Panc1 (cell line): Measurements from ENCODE around the gene STK17B. TPM values are rescaled to one million over a fixed set of nuclear protein-coding genes. Genes with fewer than 3 reads are reported as not detected.

Experiments
- ATAC-seq: fragments of 200-7000 bp; cut with Tn5 transposase; 2 replicates; pipeline ENCODE4 v1.9.1; 2020; ENCODE audit warnings: mild to moderate bottlenecking, moderate library complexity
- BruUV-seq: library from RNA; stranded (reverse); fragments of 400-500 nt; replicated peaks from 2 replicates; lab custom pipeline; 2021; lab: Mats Ljungman, UMichigan
- CTCF ChIA-PET: fragments of 300-600 bp; sonication (Branson Sonifier 250); formaldehyde crosslinking; loops from one replicate; lab custom pipeline; 2022; ENCODE audit warnings: antibody characterized with exemption; lab: Charles Lee
- POLR2A ChIA-PET: fragments of 300-600 bp; sonication (Branson Sonifier 250); formaldehyde crosslinking; loops from one replicate; lab custom pipeline; 2022; ENCODE audit warnings: antibody characterized with exemption; lab: Charles Lee
- DNase-seq: peaks from one replicate; pipeline ENCODE4 v3.0.0-alpha.2; 2010; ENCODE audit warnings: low read depth, low spot score
- H3K27ac ChIP-seq: 2 replicates; pipeline ENCODE4 v1.5.1; 2011; ENCODE audit warnings: mild to moderate bottlenecking, low read length, inconsistent platforms
- H3K27me3 ChIP-seq: fragments of 200-500 bp; sonication (Bioruptor generic); 2 replicates; pipeline ENCODE4 v1.6.0; 2014; ENCODE audit warnings: low read length, inconsistent platforms; ENCODE audit not compliant: control insufficient read depth, insufficient read depth
- H3K36me3 ChIP-seq: fragments of 200-500 bp; sonication (Bioruptor generic); 2 replicates; pipeline ENCODE4 v1.5.1; 2014; ENCODE audit warnings: inconsistent platforms, mild to moderate bottlenecking, low read length, moderate library complexity; ENCODE audit not compliant: control insufficient read depth, insufficient read depth
- H3K4me1 ChIP-seq: 2 replicates; pipeline ENCODE4 v1.5.1; 2011; ENCODE audit warnings: inconsistent platforms, mild to moderate bottlenecking, low read length, moderate library complexity; ENCODE audit not compliant: control insufficient read depth, insufficient read depth
- H3K4me3 ChIP-seq, 2 experiments: 2 replicates each; pipeline ENCODE4 v1.5.1; 2011 to 2012; ENCODE audit warnings: low read depth in 2 of 2, low read length in 2 of 2, mild to moderate bottlenecking in 2 of 2, inconsistent platforms in 1 of 2, moderate library complexity in 1 of 2
- H3K9me3 ChIP-seq: fragments of 200-500 bp; sonication (Bioruptor generic); 2 replicates; pipeline ENCODE4 v1.5.1; 2014; ENCODE audit warnings: low read depth, mild to moderate bottlenecking, inconsistent platforms, low read length, moderate library complexity; ENCODE audit not compliant: control insufficient read depth, insufficient read depth
- CTCF ChIP-seq: fragments of 450-650 bp; IDR thresholded peaks from 2 replicates; pipeline ENCODE4 v1.5.1; 2017; ENCODE audit warnings: mild to moderate bottlenecking
- POLR2AphosphoS5 ChIP-seq: IDR thresholded peaks from 2 replicates; pipeline ENCODE4 v1.6.1; 2012; ENCODE audit warnings: mild to moderate bottlenecking, low read depth, low read length, moderate library complexity
- REST ChIP-seq, 2 experiments: IDR thresholded peaks; 2 replicates each; pipeline ENCODE4 v1.6.1; 2011 to 2012; ENCODE audit warnings: low read depth in 2 of 2, control low read depth in 1 of 2, low read length in 1 of 2, mild to moderate bottlenecking in 1 of 2, moderate library complexity in 1 of 2; ENCODE audit not compliant: insufficient read depth in 1 of 2
- SIN3A ChIP-seq: IDR thresholded peaks from 2 replicates; pipeline ENCODE4 v1.6.1; 2012; ENCODE audit warnings: low read depth, mild to moderate bottlenecking, low read length, moderate library complexity, borderline replicate concordance; ENCODE audit not compliant: insufficient read depth
- TCF7L2 ChIP-seq: IDR thresholded peaks from 2 replicates; pipeline ENCODE4 v1.6.1; 2011; ENCODE audit warnings: mild to moderate bottlenecking, low read depth, low read length, inconsistent platforms
- in situ Hi-C: cut with HindIII; loops from 2 replicates; pipeline ENCODE4 v1.10.0; 2016; ENCODE audit warnings: low sequenced_read_pairs, low pct_unique_long_range_greater_than_20kb
- intact Hi-C: fragments of 100-400 bp; cut with micrococcal nuclease; formaldehyde crosslinking; loops from one replicate; pipeline ENCODE4 v1.10.0; 2022; ENCODE audit not compliant: unreplicated experiment
- total RNA-seq: library from RNA; stranded (reverse); gene quantifications from one replicate; pipeline ENCODE4 v1.2.1, GENCODE V29; 2021; ENCODE audit not compliant: unreplicated experiment

Gene STK17B
- total RNA-seq, 1 experiment from 2014 or later: 19.3 TPM

GRCh38 chr2:196169516-196169915, 1.9 kb downstream of the STK17B start:
- H3K9me3 ChIP-seq: no peaks in the 10 kb centered on the region
- intact Hi-C loops: no loop called here
- no peak for ATAC-seq
- CTCF ChIA-PET: interaction anchor here (0.7 kb wide), 1 partner anchor 63 kb away, joined by 4 read pairs; no protein-coding TSS in a partner anchor
- H3K27ac ChIP-seq: peak overlapping the region; percentile 89
- H3K4me1 ChIP-seq: peaks cover 42% of the 10 kb centered on the region
- no peak for TF ChIP-seq SIN3A
- no peak for TF ChIP-seq POLR2AphosphoS5
- TF ChIP-seq TCF7L2: no peak
- TF ChIP-seq CTCF: no peak
- TF ChIP-seq REST (IDR thresholded peaks at IDR 0.05; ENCODE audit: insufficient read depth in 1 of 2, low read depth in 2 of 2, low read length in 1 of 2): no peak
- H3K27me3 ChIP-seq: no peaks in the 10 kb centered on the region
- H3K36me3 ChIP-seq: peaks cover 6% of the 10 kb centered on the region; the same call in 1 of the 2 replicates
- peak overlapping the region; percentile 86 to 96 for H3K4me3 ChIP-seq
- DNase-seq: no peak
- POLR2A ChIA-PET: no interaction called here
- BruUV-seq: no TSS peak
- in situ Hi-C loops: no loop called here

GRCh38 chr2:196168181-196168580, 3.2 kb downstream of the STK17B start:
- no peaks in the 10 kb centered on the region for H3K27me3 ChIP-seq
- H3K4me3 ChIP-seq: peak overlapping the region; percentile 86 to 96
- CTCF ChIA-PET: no interaction called here
- peak overlapping the region; percentile 89 for H3K27ac ChIP-seq
- DNase-seq (no peak), ATAC-seq (no peak)
- TF ChIP-seq REST (IDR thresholded peaks at IDR 0.05; ENCODE audit: insufficient read depth in 1 of 2, low read depth in 2 of 2, low read length in 1 of 2) (no peak), SIN3A (no peak), POLR2AphosphoS5 (no peak), TCF7L2 (no peak), CTCF (no peak)
- H3K36me3 ChIP-seq: peaks cover 6% of the 10 kb centered on the region; the same call in 1 of the 2 replicates
- H3K4me1 ChIP-seq: peaks cover 42% of the 10 kb centered on the region
- intact Hi-C loops (no loop called here), in situ Hi-C loops (no loop called here)
- H3K9me3 ChIP-seq: no peaks in the 10 kb centered on the region
- POLR2A ChIA-PET: interaction anchor here (0.7 kb wide), 1 partner anchor 169 kb away, joined by 3 read pairs; no protein-coding TSS in a partner anchor
- BruUV-seq: no TSS peak
